ENCODE results near the gene HS3ST6. TPM values are rescaled to one million over a fixed set of nuclear protein-coding genes. Genes with fewer than 3 reads are reported as not detected.

The HS3ST6 gene
- total and polyA plus RNA-seq, 12 donors, result 0.03 TPM; not detected in 11

DNA sequence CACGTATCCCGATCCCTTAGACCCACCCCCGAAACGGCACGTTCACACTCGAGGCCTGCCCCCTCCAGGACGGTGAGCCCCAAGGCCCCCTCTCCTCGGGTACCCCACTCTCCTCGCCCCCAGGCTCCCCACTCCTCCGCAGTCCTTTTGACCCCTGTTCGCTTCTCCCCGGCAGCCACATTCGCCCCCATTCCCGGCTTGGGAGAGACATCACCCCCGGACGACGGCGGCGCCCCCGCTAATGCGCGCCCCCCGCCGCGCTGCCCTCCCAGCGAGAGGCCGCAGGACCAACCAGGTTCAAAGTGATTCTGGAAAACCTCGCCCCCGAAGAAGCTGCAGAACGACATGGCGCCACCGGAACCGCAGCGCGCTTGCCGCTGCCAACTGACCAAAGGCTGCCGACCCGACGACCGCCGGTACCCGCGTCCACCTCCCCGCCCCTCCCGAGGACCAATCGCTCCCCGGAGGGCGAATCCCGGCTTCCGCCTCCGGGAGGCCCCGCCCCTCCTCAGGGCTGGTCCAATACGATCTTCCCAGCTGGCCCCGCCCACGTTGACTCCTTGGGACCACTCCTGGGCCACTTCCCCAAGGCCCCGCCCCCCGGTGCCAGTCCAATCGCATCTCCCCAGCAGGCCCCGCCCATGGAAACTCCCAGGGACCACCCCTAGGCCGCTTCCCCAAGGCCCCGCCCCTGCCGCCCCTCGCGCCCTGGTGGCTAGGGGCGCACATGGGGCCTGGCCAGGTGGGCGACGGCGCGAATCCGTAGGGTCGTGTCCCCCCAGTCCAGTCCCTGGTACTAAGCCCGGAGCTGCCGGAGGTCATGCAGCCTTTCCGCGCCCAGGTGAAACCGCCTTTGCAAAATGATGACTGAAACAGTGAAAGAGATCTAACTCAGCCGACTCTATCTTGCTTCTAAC, 24.9 kb upstream of the HS3ST6 start, which contains the start of gene MSRB1:
TSS of gene MSRB1 (minus strand) at position 390 of the 917 bp plus-strand sequence. CDS start at position 347, 43 bp downstream.
- Histone ChIP-seq H3K36me3 (peaks cover 0 to 33% (median 17%) of the 10 kb centered on the region in 9 donors), H3K9me3 (no peaks in the 10 kb centered on the region), H3K27ac (peak within 1 kb of the TSS; percentile 15 to 88 (median 81)), H3K4me1 (peaks cover 8 to 36% (median 17%) of the 10 kb centered on the region in 9 donors), H3K4me3 (peak within 1 kb of the TSS; percentile 50 to 87 (median 69)), H3K27me3 (no peaks in the 10 kb centered on the region)
- DNase-seq (peak; percentile 100), ATAC-seq (peak; percentile 90 to 97 (median 96))
- TF ChIP-seq CTCF (IDR thresholded peaks at IDR 0.05), result peak in 1 of 9 donors; percentile 22
- 2 to 3% methylated on average over 66 to 77 of the region's 77 CpGs for WGBS, 2 donors
- intact Hi-C loops (cut with DNase I), result no loop called here

- Histone ChIP-seq H3K36me3 (peaks cover 0 to 41% (median 23%) of the 10 kb centered on the region in 9 donors), H3K4me1 (peaks cover 8 to 45% (median 17%) of the 10 kb centered on the region in 9 donors), H3K4me3 (peak overlapping the region; percentile 50 to 87 (median 69)), H3K27me3 (no peaks in the 10 kb centered on the region), H3K27ac (peak overlapping the region; percentile 15 to 88 (median 81)), H3K9me3 (no peaks in the 10 kb centered on the region)
- no peak for TF ChIP-seq CTCF (IDR thresholded peaks at IDR 0.05)
- no peak for DNase-seq
- intact Hi-C loops (cut with DNase I), result no loop called here
- ATAC-seq, result peak in 7 of 8 donors; percentile 2 to 21 (median 15)
- 16 to 22% methylated on average over 15 to 17 of the region's 17 CpGs for WGBS, 2 donors
These were observed 24.0 kb upstream of the HS3ST6 start for GRCh38 chr16:1942047-1942809.

- peak overlapping the region in 8 of 10 donors; percentile 4 to 88 (median 80) for H3K27ac ChIP-seq
- H3K27me3 ChIP-seq, result no peaks in the 10 kb centered on the region
- no peaks in the 10 kb centered on the region for H3K9me3 ChIP-seq
- peaks cover 8 to 46% (median 17%) of the 10 kb centered on the region in 9 donors for H3K4me1 ChIP-seq
- peak overlapping the region in 8 of 10 donors; percentile 50 to 87 (median 74) for H3K4me3 ChIP-seq
- ATAC-seq, result no peak
- TF ChIP-seq CTCF (IDR thresholded peaks at IDR 0.05), result peak in 2 of 9 donors; percentile 12 to 33
- intact Hi-C loops (cut with DNase I), result no loop called here
- WGBS, 2 donors, result 85 to 86% methylated on average over 30 of the region's 30 CpGs
- DNase-seq, result no peak
- peaks cover 0 to 45% (median 23%) of the 10 kb centered on the region in 9 donors for H3K36me3 ChIP-seq
These were observed 23.2 kb upstream of the HS3ST6 start for GRCh38 chr16:1941162-1942046.

Data from heart right ventricle (tissue), 16 donors.